Liver (tissue), 9 donors: ENCODE measurements around the gene ISCA1. TPM values are rescaled to one million over a fixed set of nuclear protein-coding genes. Genes with fewer than 3 reads are reported as not detected.

Experiments
- DNase-seq: peaks from one replicate; pipeline ENCODE4 v3.0.0-alpha.2; 2017; ENCODE audit warnings: low spot score
- H3K27ac ChIP-seq, 2 donors: one replicate each; pipeline ENCODE4 v1.7.0; 2013; ENCODE audit warnings: inconsistent platforms in 2 of 2, low read length in 2 of 2, control low read depth in 1 of 2, low read depth in 1 of 2, mild to moderate bottlenecking in 1 of 2
- H3K27me3 ChIP-seq, 4 donors: one replicate each; pipeline versions ENCODE4 v1.6.1 to v1.7.0; 2013; ENCODE audit warnings: low read length in 3 of 4, inconsistent platforms in 1 of 4, mild to moderate bottlenecking in 1 of 4, moderate library complexity in 1 of 4; ENCODE audit not compliant: control insufficient read depth in 4 of 4, insufficient read depth in 4 of 4
- H3K36me3 ChIP-seq, 4 donors: one replicate each; pipeline versions ENCODE4 v1.6.1 to v1.7.0; 2013; ENCODE audit warnings: low read length in 3 of 4, mild to moderate bottlenecking in 3 of 4, low read depth in 1 of 4, moderate library complexity in 1 of 4; ENCODE audit not compliant: control insufficient read depth in 4 of 4, insufficient read depth in 3 of 4
- H3K4me1 ChIP-seq, 4 donors: one replicate each; pipeline versions ENCODE4 v1.6.1 to v1.7.0; 2013; ENCODE audit warnings: low read length in 3 of 4, mild to moderate bottlenecking in 3 of 4, moderate library complexity in 1 of 4; ENCODE audit not compliant: control insufficient read depth in 4 of 4, insufficient read depth in 4 of 4
- H3K4me3 ChIP-seq, 3 donors: one replicate each; pipeline versions ENCODE4 v1.6.1 to v1.7.0; 2013; ENCODE audit warnings: low read length in 3 of 3, control low read depth in 1 of 3, low read depth in 1 of 3, mild to moderate bottlenecking in 1 of 3
- H3K9ac ChIP-seq, 2 donors: one replicate each; pipeline ENCODE4 v1.7.0; 2013; ENCODE audit warnings: low read length in 2 of 2, mild to moderate bottlenecking in 2 of 2, moderate library complexity in 2 of 2, control low read depth in 1 of 2, low read depth in 1 of 2
- H3K9me3 ChIP-seq, 4 donors: one replicate each; pipeline versions ENCODE4 v1.6.1 to v1.7.0; 2013; ENCODE audit warnings: low read length in 3 of 4; ENCODE audit not compliant: control insufficient read depth in 4 of 4
- EGR1 ChIP-seq, 2 donors: IDR thresholded peaks; 2 replicates each; pipeline ENCODE4 v1.6.1; 2016 to 2018; ENCODE audit warnings: antibody characterized with exemption in 2 of 2, low read depth in 2 of 2
- FOXA1 ChIP-seq: IDR thresholded peaks from 2 replicates; pipeline ENCODE4 v1.6.1; 2016; ENCODE audit warnings: antibody characterized with exemption
- FOXA2 ChIP-seq: IDR thresholded peaks from 2 replicates; pipeline ENCODE4 v1.6.1; 2016; ENCODE audit warnings: antibody characterized with exemption
- GABPA ChIP-seq, 2 donors: IDR thresholded peaks in 1 of 2; conservative IDR thresholded peaks in 1 of 2; 2 replicates each; pipeline ENCODE4 v1.6.1; 2016; ENCODE audit warnings: antibody characterized with exemption in 2 of 2, mild to moderate bottlenecking in 1 of 2, moderate library complexity in 1 of 2
- HNF4A ChIP-seq, 2 donors: conservative IDR thresholded peaks; 2 replicates each; pipeline ENCODE4 v1.6.1; 2016; ENCODE audit warnings: antibody characterized with exemption in 2 of 2, mild to moderate bottlenecking in 2 of 2
- HNF4G ChIP-seq: IDR thresholded peaks from 2 replicates; pipeline ENCODE4 v1.6.1; 2016; ENCODE audit warnings: antibody characterized with exemption
- JUND ChIP-seq, 2 donors: IDR thresholded peaks; 2 replicates each; pipeline ENCODE4 v1.6.1; 2016; ENCODE audit warnings: antibody characterized with exemption in 2 of 2
- NR2F2 ChIP-seq: IDR thresholded peaks from 2 replicates; pipeline ENCODE4 v1.6.1; 2016; ENCODE audit warnings: antibody characterized with exemption
- RAD21 ChIP-seq, 2 donors: IDR thresholded peaks; 2 replicates each; pipeline ENCODE4 v1.6.1; 2016; ENCODE audit warnings: antibody characterized with exemption in 2 of 2, mild to moderate bottlenecking in 2 of 2
- RXRA ChIP-seq, 2 donors: IDR thresholded peaks; 2 replicates each; pipeline ENCODE4 v1.6.1; 2017 to 2018; ENCODE audit warnings: antibody characterized with exemption in 2 of 2, mild to moderate bottlenecking in 1 of 2
- SP1 ChIP-seq: IDR thresholded peaks from 2 replicates; pipeline ENCODE4 v1.6.1; 2018; ENCODE audit warnings: antibody characterized with exemption, mild to moderate bottlenecking
- TAF1 ChIP-seq: conservative IDR thresholded peaks from 2 replicates; pipeline ENCODE4 v1.6.1; 2016; ENCODE audit warnings: antibody characterized with exemption, mild to moderate bottlenecking
- YY1 ChIP-seq: IDR thresholded peaks from 2 replicates; pipeline ENCODE4 v1.6.1; 2016; ENCODE audit warnings: antibody characterized with exemption, mild to moderate bottlenecking
- WGBS: extraction: QIAGEN DNeasy Blood & Tissue Kit; methylation state at CpG from one replicate; pipeline ENCODE4 v1.1.7; 2013; 5-methylcytosine and 5-hydroxymethylcytosine counted together
- polyA plus RNA-seq, 2 donors: library from polyadenylated mRNA; stranded (reverse) in 1 of 2; unstranded in 1 of 2; fragments of 200-250 nt in 1 of 2; fragments of >200 nt in 1 of 2; fragmentation: Nextera tagmentation in 1 of 2; extraction: Ambion mirVana in 1 of 2; gene quantifications; one replicate each; pipeline versions ENCODE4 v1.2.1 to v1.2.3, GENCODE V29; 2013 to 2015
- total RNA-seq, 2 donors: library from RNA; depleted of rRNA; stranded (reverse); fragments of >200 nt; gene quantifications; one replicate each; pipeline ENCODE4 v1.2.3, GENCODE V29; 2014
- TF ChIP-seq, protein P1 (sequence below): IDR thresholded peaks from 2 replicates; pipeline ENCODE4 v1.6.1; 2016; ENCODE audit warnings: antibody characterized with exemption, mild to moderate bottlenecking
- TF ChIP-seq, protein P2 (sequence below): IDR thresholded peaks from 2 replicates; pipeline ENCODE4 v1.6.1; 2016; ENCODE audit warnings: antibody characterized with exemption
- TF ChIP-seq, protein P3 (sequence below): IDR thresholded peaks from 2 replicates; pipeline ENCODE4 v1.6.1; 2016; ENCODE audit warnings: antibody characterized with exemption
- TF ChIP-seq, protein P4 (sequence below): fragments of 150-350 bp; IDR thresholded peaks from 2 replicates; pipeline ENCODE4 v1.5.1; 2017; ENCODE audit warnings: improper control_type of control experiment, low read depth, low read length; ENCODE audit not compliant: missing input control
- donor health status: healthy.
- donor health status: healthy.
- donor health status: healthy.
- donor health status: healthy.
- donor health status: healthy.

The ISCA1 gene
- total and polyA plus RNA-seq, 4 donors, result 26.6 to 43.2 (median 27.8) TPM

DNA sequence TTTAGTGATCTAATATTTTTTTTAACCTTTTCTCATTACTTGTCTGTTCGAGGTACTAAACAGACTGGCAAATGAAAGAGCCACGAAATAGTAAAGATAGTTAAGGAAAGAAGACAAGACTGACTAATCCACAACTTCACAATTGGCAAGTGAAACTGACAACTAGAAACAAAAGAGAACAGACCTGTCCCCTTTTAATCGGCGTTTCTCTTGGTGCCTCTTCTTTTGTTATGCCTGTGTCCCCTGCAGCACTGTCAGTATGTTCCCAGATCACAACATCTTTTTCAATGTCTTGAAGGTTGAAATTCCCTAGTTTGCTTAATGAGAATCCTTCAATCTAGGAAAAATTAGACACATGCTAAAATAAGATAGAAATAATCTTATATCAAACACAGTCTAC lies 45.8 kb upstream of the ISCA1 start:
- no peak for DNase-seq
- Histone ChIP-seq H3K36me3 (peaks cover 9 to 69% (median 63%) of the 10 kb centered on the region in 4 donors), H3K9me3 (no peaks in the 10 kb centered on the region), H3K4me3 (no peak overlapping the region), H3K9ac (no peak overlapping the region), H3K27me3 (no peaks in the 10 kb centered on the region), H3K4me1 (no peaks in the 10 kb centered on the region), H3K27ac (no peak overlapping the region)
- 86% methylated on average over 4 of the region's 4 CpGs for WGBS
- no peak for TF ChIP-seq EGR1 (IDR thresholded peaks at IDR 0.05; ENCODE audit: low read depth in 2 of 2)
- TF ChIP-seq TAF1, result no peak
- no peak for TF ChIP-seq RAD21 (IDR thresholded peaks at IDR 0.05)
- TF ChIP-seq NR2F2, result no peak
- TF ChIP-seq, protein P1, sequence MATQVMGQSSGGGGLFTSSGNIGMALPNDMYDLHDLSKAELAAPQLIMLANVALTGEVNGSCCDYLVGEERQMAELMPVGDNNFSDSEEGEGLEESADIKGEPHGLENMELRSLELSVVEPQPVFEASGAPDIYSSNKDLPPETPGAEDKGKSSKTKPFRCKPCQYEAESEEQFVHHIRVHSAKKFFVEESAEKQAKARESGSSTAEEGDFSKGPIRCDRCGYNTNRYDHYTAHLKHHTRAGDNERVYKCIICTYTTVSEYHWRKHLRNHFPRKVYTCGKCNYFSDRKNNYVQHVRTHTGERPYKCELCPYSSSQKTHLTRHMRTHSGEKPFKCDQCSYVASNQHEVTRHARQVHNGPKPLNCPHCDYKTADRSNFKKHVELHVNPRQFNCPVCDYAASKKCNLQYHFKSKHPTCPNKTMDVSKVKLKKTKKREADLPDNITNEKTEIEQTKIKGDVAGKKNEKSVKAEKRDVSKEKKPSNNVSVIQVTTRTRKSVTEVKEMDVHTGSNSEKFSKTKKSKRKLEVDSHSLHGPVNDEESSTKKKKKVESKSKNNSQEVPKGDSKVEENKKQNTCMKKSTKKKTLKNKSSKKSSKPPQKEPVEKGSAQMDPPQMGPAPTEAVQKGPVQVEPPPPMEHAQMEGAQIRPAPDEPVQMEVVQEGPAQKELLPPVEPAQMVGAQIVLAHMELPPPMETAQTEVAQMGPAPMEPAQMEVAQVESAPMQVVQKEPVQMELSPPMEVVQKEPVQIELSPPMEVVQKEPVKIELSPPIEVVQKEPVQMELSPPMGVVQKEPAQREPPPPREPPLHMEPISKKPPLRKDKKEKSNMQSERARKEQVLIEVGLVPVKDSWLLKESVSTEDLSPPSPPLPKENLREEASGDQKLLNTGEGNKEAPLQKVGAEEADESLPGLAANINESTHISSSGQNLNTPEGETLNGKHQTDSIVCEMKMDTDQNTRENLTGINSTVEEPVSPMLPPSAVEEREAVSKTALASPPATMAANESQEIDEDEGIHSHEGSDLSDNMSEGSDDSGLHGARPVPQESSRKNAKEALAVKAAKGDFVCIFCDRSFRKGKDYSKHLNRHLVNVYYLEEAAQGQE, result no peak
- TF ChIP-seq, protein P2, sequence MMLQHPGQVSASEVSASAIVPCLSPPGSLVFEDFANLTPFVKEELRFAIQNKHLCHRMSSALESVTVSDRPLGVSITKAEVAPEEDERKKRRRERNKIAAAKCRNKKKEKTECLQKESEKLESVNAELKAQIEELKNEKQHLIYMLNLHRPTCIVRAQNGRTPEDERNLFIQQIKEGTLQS, result no peak
- TF ChIP-seq, protein P3, sequence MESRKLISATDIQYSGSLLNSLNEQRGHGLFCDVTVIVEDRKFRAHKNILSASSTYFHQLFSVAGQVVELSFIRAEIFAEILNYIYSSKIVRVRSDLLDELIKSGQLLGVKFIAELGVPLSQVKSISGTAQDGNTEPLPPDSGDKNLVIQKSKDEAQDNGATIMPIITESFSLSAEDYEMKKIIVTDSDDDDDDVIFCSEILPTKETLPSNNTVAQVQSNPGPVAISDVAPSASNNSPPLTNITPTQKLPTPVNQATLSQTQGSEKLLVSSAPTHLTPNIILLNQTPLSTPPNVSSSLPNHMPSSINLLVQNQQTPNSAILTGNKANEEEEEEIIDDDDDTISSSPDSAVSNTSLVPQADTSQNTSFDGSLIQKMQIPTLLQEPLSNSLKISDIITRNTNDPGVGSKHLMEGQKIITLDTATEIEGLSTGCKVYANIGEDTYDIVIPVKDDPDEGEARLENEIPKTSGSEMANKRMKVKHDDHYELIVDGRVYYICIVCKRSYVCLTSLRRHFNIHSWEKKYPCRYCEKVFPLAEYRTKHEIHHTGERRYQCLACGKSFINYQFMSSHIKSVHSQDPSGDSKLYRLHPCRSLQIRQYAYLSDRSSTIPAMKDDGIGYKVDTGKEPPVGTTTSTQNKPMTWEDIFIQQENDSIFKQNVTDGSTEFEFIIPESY, result no peak
- no peak for TF ChIP-seq FOXA1
- no peak for TF ChIP-seq SP1
- TF ChIP-seq RXRA (IDR thresholded peaks at IDR 0.05), result no peak
- TF ChIP-seq YY1, result no peak
- TF ChIP-seq FOXA2, result no peak
- TF ChIP-seq GABPA (IDR thresholded peaks at IDR 0.05 in 1 of 2, conservative IDR thresholded peaks at IDR 0.05 in 1 of 2), result no peak

DNA sequence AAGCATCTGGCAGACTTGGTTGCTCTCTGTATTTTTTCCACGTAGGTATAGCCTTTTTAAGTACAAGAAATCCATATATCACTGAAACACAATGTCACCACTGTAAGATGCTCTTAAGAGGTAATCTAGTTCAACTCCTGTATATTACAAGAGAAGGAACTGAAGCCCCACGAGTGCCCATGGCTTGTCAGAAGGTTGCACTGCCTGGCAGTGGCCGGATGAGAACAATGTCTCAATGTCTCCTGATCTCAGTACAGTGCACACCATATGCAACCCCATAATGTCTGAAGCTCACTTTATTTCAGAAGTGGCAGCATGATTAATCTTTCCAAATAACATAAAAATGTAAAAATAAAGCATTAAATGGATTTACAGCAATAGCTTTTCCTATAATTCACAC lies 44.2 kb upstream of the ISCA1 start:
- Histone ChIP-seq H3K27me3 (no peaks in the 10 kb centered on the region), H3K9ac (no peak overlapping the region), H3K4me1 (no peaks in the 10 kb centered on the region), H3K9me3 (no peaks in the 10 kb centered on the region), H3K27ac (no peak overlapping the region), H3K4me3 (no peak overlapping the region), H3K36me3 (peaks cover 11 to 77% (median 70%) of the 10 kb centered on the region in 4 donors)
- TF ChIP-seq, protein P3, result no peak
- TF ChIP-seq, protein P1, result no peak
- TF ChIP-seq SP1 (no peak), FOXA2 (no peak), EGR1 (IDR thresholded peaks at IDR 0.05; ENCODE audit: low read depth in 2 of 2) (no peak), FOXA1 (no peak), HNF4A (conservative IDR thresholded peaks at IDR 0.05) (no peak), HNF4G (no peak), TAF1 (no peak), JUND (IDR thresholded peaks at IDR 0.05) (no peak), RAD21 (IDR thresholded peaks at IDR 0.05) (no peak), RXRA (IDR thresholded peaks at IDR 0.05) (no peak)
- TF ChIP-seq, protein P4, sequence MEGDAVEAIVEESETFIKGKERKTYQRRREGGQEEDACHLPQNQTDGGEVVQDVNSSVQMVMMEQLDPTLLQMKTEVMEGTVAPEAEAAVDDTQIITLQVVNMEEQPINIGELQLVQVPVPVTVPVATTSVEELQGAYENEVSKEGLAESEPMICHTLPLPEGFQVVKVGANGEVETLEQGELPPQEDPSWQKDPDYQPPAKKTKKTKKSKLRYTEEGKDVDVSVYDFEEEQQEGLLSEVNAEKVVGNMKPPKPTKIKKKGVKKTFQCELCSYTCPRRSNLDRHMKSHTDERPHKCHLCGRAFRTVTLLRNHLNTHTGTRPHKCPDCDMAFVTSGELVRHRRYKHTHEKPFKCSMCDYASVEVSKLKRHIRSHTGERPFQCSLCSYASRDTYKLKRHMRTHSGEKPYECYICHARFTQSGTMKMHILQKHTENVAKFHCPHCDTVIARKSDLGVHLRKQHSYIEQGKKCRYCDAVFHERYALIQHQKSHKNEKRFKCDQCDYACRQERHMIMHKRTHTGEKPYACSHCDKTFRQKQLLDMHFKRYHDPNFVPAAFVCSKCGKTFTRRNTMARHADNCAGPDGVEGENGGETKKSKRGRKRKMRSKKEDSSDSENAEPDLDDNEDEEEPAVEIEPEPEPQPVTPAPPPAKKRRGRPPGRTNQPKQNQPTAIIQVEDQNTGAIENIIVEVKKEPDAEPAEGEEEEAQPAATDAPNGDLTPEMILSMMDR, result no peak
- TF ChIP-seq, protein P2, result no peak
- 94% methylated on average over 3 of the region's 3 CpGs for WGBS
- DNase-seq, result no peak
